ENCODE data around the gene ARHGAP10. TPM values are rescaled to one million over a fixed set of nuclear protein-coding genes. Genes with fewer than 3 reads are reported as not detected.

Gene ARHGAP10
- total RNA-seq, 2 donors from 2014 or later = 14.6 to 23.3 TPM

DNA sequence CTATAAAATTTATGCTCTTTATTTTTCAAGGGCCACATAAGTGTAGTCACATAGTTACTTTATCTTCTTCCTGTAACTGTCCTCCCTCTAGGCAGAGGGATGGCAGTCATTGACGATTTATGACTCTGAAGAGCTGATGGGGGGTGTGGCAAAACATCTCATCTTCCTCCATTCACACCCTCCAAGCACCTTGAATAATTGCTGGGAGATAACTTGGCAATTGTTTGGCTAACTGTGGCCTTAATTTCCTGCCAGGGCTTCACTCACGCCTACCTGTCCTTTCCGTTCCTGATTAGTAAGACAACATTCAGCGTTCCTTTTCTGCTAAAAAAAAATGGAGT lies 329.2 kb downstream of the ARHGAP10 start:
- no peaks in the 10 kb centered on the region for H3K9me3 ChIP-seq (ENCODE audit: control insufficient read depth, low read length, poor library complexity, severe bottlenecking)
- H3K27ac Mint-ChIP-seq = peak overlapping the region; percentile 85
- H3K36me3 Mint-ChIP-seq (ENCODE audit: low read depth) = peaks cover 6% of the 10 kb centered on the region
- peak overlapping the region; percentile 80 for H3K4me3 Mint-ChIP-seq
- DNase-seq = no peak
- H3K27me3 Mint-ChIP-seq = no peaks in the 10 kb centered on the region
- H3K4me1 Mint-ChIP-seq = peaks cover 52% of the 10 kb centered on the region
- ATAC-seq = peak; percentile 44

DNA sequence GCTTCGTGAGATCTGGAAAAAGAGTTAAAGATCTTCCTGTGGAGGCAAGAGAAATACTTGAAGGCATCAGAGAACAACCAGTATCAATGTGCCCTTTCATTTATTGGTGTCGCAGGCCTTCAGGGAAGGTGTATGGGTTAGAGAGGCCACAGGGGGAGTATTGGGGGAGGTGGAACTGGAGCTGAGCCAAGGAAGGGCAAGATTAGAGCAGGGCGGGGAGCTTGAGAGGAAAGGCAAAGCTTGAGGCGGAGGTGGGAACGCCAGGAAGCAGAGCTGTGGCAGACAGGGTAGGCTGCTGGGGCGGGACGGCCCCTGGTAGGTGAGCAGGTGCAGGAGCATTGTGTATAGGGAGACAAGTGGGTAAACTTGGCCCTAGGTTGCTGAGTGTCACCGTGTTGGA lies 329.9 kb downstream of the ARHGAP10 start:
- no peak for DNase-seq
- no peak overlapping the region for H3K4me3 Mint-ChIP-seq
- no peaks in the 10 kb centered on the region for H3K9me3 ChIP-seq (ENCODE audit: control insufficient read depth, low read length, poor library complexity, severe bottlenecking)
- ATAC-seq = no peak
- peaks cover 6% of the 10 kb centered on the region for H3K36me3 Mint-ChIP-seq (ENCODE audit: low read depth)
- peak overlapping the region; percentile 85 for H3K27ac Mint-ChIP-seq
- H3K27me3 Mint-ChIP-seq = no peaks in the 10 kb centered on the region
- peaks cover 48% of the 10 kb centered on the region for H3K4me1 Mint-ChIP-seq

DNA sequence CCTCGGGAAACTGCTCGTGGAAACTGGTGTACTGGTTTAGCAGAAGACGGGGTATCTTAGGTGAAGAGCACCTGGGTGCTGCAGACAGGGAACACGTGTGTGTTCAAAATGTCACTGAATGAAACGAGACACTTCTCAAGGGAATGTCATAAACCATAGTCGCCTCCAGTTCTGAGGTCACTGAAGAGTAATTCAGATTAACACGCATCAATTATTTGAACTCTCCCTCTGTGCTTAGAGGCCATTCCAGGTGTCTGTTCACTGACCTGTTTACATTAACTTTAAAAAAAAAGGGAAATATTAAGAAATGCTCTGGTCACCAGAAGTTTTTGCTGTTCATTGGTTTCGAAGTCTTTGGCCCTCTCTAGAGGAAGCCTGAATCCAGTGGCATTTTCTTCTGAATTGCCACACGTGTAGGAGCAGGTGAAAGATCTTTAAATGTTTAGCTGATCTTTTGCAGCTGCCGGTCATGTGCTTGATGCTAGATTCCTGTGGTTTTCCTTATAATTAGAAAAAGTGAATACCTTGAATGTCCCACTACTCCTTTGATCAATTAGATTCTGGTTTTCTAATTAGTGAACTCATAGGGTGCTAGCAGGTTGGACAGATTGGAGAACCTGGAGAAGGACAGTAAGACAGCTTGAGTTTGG lies 330.5 kb downstream of the ARHGAP10 start:
- Mint-ChIP-seq H3K36me3 (ENCODE audit: low read depth) (peaks cover 6% of the 10 kb centered on the region), H3K27ac (no peak overlapping the region), H3K4me1 (peaks cover 43% of the 10 kb centered on the region), H3K27me3 (no peaks in the 10 kb centered on the region), H3K4me3 (no peak overlapping the region)
- DNase-seq (no peak), ATAC-seq (no peak)
- H3K9me3 ChIP-seq (ENCODE audit: control insufficient read depth, low read length, poor library complexity, severe bottlenecking) = no peaks in the 10 kb centered on the region

DNA sequence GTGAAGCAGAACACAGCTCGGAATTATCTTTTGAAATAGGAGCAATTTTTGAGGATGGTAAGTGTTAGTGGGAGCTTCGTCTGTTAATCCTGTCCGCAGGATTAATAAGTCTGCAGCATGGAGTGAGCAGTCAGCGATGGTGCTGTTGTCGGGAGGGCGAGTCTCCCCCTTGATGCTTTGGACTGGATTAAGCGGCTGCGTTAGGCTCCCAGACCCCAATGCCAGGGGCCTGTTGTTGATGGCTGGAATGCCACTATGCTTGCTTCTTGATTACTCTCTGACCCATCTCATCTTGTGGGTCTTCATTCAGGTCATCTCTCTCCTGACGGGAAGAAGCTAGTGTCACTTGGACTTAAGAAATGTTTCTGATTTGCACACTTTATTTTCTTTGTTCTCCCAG lies 332.6 kb downstream of the ARHGAP10 start:
- Mint-ChIP-seq H3K36me3 (ENCODE audit: low read depth) (peaks cover 6% of the 10 kb centered on the region), H3K27me3 (no peaks in the 10 kb centered on the region), H3K4me1 (peaks cover 29% of the 10 kb centered on the region), H3K4me3 (no peak overlapping the region), H3K27ac (peak overlapping the region; percentile 66)
- DNase-seq (no peak), ATAC-seq (no peak)
- H3K9me3 ChIP-seq (ENCODE audit: control insufficient read depth, low read length, poor library complexity, severe bottlenecking) = no peaks in the 10 kb centered on the region

DNA sequence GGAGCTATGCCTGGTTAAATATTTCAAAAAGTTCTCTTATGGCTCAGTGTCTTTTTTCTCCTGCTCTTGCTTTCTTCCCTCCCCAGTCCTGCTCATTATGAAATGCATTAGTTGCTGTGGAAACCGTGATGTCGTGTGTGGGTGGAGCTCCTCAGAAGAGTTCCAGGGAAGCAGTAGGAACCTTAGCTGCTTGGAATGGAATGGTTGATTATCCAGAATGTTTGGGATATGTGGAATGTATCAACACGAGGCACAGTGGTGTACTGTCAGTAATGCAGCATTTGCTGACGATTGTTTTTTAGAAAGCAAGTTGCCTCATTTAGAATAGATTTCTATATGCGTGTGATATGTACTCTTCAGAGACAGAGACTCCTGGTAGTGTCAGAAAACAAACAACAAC lies 333.2 kb downstream of the ARHGAP10 start:
- Mint-ChIP-seq H3K27me3 (no peaks in the 10 kb centered on the region), H3K27ac (peak overlapping the region; percentile 66), H3K4me1 (peaks cover 26% of the 10 kb centered on the region), H3K36me3 (ENCODE audit: low read depth) (peaks cover 8% of the 10 kb centered on the region), H3K4me3 (no peak overlapping the region)
- ATAC-seq = no peak
- H3K9me3 ChIP-seq (ENCODE audit: control insufficient read depth, low read length, poor library complexity, severe bottlenecking) = no peaks in the 10 kb centered on the region
- no peak for DNase-seq

DNA sequence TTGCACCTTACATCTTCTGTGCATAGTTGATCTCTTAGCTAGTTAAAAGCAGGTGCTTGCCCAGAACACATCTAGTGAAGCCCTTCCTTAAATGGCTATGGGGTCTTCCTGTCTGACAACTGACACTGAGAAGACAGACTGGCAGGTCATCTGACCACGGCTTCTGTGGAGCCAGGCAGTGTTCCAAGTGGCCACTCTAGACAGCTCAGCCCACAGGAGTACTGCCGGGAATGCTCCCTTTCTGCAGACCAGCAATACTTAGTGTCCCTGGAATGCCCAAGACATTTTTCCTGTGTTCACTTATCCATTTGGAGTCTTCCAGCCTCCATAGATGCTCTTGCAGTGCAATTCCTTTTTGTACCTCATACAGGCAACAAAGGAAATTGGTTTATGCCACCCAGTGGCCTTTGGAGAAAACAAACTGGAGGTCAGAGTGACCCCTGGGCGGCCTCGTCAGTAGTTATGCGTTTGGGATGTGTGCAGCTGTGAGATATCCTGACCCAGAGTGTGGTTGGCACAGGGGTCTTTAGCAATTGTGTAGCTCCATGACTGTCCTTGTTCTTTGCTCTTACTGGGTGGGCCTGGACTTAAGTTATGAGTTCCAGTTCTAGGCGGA lies 335.5 kb downstream of the ARHGAP10 start:
- H3K27me3 Mint-ChIP-seq = no peaks in the 10 kb centered on the region
- no peak overlapping the region for H3K27ac Mint-ChIP-seq

DNA sequence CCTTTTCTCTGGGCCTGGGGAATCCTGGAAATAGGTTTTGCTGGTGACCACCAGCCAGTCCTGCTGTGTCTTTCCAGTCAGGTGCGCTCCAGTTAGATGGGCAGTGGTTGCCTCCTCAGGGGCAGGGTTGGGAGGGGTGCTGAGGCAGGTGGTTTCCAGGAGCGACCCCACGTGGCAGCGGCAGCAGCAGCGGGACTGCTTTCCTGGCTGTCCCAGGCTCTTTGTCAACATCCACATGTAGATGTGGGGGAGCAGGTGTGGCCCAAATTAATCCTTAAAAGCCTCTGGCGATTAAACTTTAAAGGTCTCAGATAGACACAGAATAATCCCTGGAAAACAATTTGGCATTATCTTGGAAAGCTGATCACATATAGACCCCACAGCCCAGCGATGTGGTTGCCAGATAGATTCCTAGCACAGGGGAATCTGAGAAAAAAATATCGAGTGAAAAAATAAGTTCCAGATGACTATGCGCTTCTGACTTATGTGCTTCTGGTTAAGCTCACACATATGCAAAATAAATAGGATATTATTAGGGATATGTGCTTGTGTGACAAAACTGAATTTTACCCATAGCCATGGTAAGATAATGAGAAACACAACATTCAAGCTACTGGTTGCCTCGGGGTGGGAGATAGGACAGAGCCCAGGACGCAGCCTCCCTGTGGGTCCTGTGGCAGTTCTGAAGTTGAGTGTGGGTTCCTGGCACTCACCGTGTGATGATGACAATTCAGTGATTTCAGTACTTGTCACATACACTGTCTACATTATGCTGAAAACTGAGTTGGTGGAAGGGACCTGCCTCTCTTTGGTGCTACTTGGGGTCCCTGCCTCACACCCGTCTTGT lies 336.4 kb downstream of the ARHGAP10 start:
- ATAC-seq (no peak), DNase-seq (no peak)
- H3K36me3 Mint-ChIP-seq (ENCODE audit: low read depth) = peaks cover 11% of the 10 kb centered on the region
- H3K27ac Mint-ChIP-seq = no peak overlapping the region
- peaks cover 2% of the 10 kb centered on the region for H3K9me3 ChIP-seq (ENCODE audit: control insufficient read depth, low read length, poor library complexity, severe bottlenecking)
- no peaks in the 10 kb centered on the region for H3K27me3 Mint-ChIP-seq
- H3K4me1 Mint-ChIP-seq = peaks cover 10% of the 10 kb centered on the region
- peak overlapping the region; percentile 19 for H3K4me3 Mint-ChIP-seq

More for the DNA sequence above, 335.5 kb downstream of the ARHGAP10 start:
- DNase-seq = no peak
- H3K4me3 Mint-ChIP-seq = no peak overlapping the region
- H3K36me3 Mint-ChIP-seq (ENCODE audit: low read depth) = peaks cover 8% of the 10 kb centered on the region
- no peaks in the 10 kb centered on the region for H3K9me3 ChIP-seq (ENCODE audit: control insufficient read depth, low read length, poor library complexity, severe bottlenecking)
- ATAC-seq = no peak
- peaks cover 13% of the 10 kb centered on the region for H3K4me1 Mint-ChIP-seq

DNA sequence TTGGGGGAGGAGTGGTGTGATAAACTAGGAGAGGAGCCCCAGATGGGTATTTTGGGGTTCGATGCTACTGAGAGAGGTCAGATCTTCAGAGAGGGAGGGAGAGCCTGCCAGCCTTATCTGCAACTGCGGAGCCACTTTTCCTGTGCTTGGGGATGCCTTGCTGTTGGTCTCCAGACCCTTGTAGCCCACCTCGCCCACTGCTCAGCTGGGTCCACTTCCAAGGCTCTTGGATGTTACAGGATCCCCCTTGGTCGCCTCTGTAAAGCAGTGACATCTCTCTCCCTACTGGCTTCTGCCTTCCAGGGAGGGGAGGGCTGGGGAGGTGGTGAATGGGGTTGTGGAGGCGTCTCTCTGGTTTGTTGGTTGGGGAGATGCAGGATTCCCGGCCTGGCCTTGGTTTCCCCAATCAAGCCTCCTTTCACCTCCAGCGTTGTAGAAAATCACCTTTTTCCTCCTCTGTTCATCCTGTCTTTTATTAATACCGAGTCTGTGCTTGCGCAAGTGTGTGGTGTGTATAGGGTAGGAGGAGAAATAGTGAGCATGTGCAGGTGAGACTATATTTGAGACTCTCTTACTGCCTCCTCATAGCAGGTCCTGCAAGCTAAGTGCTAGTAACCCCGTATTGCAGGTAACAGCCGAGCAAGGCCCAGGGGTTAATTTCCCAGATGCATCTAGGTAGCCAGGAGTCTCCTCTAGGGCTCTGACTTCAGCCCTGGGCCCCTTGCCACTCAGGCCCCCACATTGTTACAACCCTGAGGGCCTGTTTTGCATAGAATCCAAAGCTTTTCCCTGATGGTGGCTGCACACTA lies 337.4 kb downstream of the ARHGAP10 start:
- ATAC-seq (no peak), DNase-seq (no peak)
- Mint-ChIP-seq H3K27ac (peak overlapping the region; percentile 63), H3K36me3 (ENCODE audit: low read depth) (peaks cover 11% of the 10 kb centered on the region), H3K4me3 (no peak overlapping the region), H3K4me1 (peaks cover 7% of the 10 kb centered on the region), H3K27me3 (no peaks in the 10 kb centered on the region)
- peaks cover 5% of the 10 kb centered on the region for H3K9me3 ChIP-seq (ENCODE audit: control insufficient read depth, low read length, poor library complexity, severe bottlenecking)

DNA sequence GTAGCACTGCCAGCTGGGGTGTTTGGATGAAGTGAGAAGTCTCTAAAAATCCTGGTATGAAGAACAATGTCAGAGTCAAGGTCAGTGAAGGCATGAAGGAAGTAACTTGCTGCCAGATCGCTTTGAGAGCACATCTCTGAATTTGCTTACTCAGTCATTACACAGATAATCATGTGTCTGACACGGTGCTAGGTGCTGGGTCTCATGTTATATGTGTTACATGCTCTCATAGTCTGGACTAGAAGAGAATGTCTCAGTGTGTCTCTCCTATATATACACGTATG lies 337.9 kb downstream of the ARHGAP10 start:
- no peak for DNase-seq
- no peaks in the 10 kb centered on the region for H3K27me3 Mint-ChIP-seq
- H3K4me1 Mint-ChIP-seq = peaks cover 6% of the 10 kb centered on the region
- H3K27ac Mint-ChIP-seq = peak overlapping the region; percentile 63
- no peak overlapping the region for H3K4me3 Mint-ChIP-seq
- H3K9me3 ChIP-seq (ENCODE audit: control insufficient read depth, low read length, poor library complexity, severe bottlenecking) = peaks cover 10% of the 10 kb centered on the region
- peaks cover 10% of the 10 kb centered on the region for H3K36me3 Mint-ChIP-seq (ENCODE audit: low read depth)
- ATAC-seq = no peak

DNA sequence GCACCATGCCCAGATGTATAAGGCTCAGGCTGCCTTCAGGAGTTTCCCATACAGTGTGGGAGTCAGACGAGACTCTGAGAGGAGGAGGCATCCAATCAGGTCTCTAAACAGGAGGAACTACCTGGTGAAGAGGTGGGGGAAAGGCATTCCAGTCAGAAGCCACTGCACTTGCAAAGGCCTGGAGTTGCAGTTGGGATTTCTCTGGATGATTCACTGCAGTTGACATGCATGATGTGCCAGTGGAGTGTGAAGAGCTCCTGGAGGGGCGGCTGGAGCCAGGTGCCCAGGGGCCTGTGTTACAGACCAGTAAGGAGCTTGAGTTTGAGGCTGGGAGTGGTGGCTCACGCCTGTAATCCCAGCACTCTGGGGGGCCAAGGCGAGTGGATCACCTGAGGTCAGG lies 339.1 kb downstream of the ARHGAP10 start:
- Mint-ChIP-seq H3K36me3 (ENCODE audit: low read depth) (peaks cover 10% of the 10 kb centered on the region), H3K27ac (peak overlapping the region; percentile 63), H3K4me1 (peaks cover 2% of the 10 kb centered on the region), H3K27me3 (no peaks in the 10 kb centered on the region), H3K4me3 (no peak overlapping the region)
- peaks cover 18% of the 10 kb centered on the region for H3K9me3 ChIP-seq (ENCODE audit: control insufficient read depth, low read length, poor library complexity, severe bottlenecking)
- DNase-seq (no peak), ATAC-seq (no peak)

DNA sequence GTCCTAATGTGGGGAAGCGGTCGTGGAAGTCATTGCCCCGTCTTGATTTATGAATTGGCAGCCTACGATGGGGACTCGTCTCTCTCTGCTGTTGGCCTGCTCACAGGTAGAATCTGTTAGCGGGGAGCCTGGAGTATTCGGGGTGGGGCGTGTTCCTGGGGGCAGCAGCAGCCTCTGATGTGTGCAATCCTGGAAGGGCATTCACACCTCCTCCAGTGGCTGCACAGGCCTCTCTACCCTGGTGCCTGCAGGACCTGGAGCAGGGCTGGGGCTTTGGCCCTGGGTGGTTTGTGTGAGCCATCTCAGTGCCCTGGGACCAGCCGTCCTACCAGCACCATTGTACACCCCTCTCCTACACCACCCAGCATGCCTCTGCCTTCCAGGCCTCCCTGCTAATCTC lies 340.9 kb downstream of the ARHGAP10 start:
- ATAC-seq (no peak), DNase-seq (no peak)
- Mint-ChIP-seq H3K4me3 (no peak overlapping the region), H3K27ac (no peak overlapping the region), H3K4me1 (peaks cover 2% of the 10 kb centered on the region), H3K36me3 (ENCODE audit: low read depth) (peaks cover 12% of the 10 kb centered on the region), H3K27me3 (no peaks in the 10 kb centered on the region)
- peaks cover 23% of the 10 kb centered on the region for H3K9me3 ChIP-seq (ENCODE audit: control insufficient read depth, low read length, poor library complexity, severe bottlenecking)

DNA sequence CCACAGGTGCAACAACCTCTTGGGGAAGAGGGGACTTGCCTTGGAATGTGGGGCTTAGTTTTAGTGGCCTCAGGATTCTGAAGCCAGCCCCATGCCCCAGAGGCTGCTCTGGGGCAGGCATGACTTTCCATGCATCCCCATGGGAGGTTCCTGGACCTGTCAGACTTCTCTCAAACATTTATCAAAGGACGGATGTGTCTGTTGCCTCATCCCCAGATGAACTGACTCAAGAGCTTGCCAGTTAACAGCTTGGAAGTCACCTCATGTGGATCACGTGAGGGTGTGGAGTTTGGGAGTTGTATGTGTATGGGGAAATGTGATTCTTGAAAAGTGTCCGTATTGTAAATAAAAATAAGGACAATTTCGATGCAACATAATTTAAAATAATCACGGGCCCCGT lies 341.5 kb downstream of the ARHGAP10 start:
- Mint-ChIP-seq H3K36me3 (ENCODE audit: low read depth) (peaks cover 12% of the 10 kb centered on the region), H3K4me1 (peaks cover 2% of the 10 kb centered on the region), H3K4me3 (no peak overlapping the region), H3K27me3 (no peaks in the 10 kb centered on the region), H3K27ac (no peak overlapping the region)
- DNase-seq (no peak), ATAC-seq (no peak)
- peaks cover 23% of the 10 kb centered on the region for H3K9me3 ChIP-seq (ENCODE audit: control insufficient read depth, low read length, poor library complexity, severe bottlenecking)

DNA sequence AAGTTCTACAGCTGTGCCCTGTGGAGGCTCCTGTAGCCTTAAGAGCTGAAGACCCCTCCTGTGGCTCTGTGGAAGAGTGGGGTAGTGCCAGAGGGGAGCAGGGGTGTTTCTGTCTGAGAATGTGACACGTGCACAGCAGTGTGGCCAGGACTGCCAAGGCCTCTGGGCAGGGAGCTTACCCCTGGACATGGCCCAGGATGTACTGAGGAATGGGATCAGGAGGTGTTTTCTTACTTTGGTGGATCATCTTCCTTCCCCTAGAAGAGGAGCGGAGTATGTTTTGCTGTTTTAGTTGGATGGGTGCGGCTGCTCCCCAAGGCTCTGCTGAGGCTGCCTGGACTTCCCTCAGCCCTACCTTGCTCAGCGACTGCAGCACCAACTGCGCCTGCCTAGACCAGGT lies 342.6 kb downstream of the ARHGAP10 start:
- H3K4me1 Mint-ChIP-seq = no peaks in the 10 kb centered on the region
- peaks cover 23% of the 10 kb centered on the region for H3K9me3 ChIP-seq (ENCODE audit: control insufficient read depth, low read length, poor library complexity, severe bottlenecking)
- no peak overlapping the region for H3K27ac Mint-ChIP-seq
- no peaks in the 10 kb centered on the region for H3K27me3 Mint-ChIP-seq
- DNase-seq = no peak
- no peak overlapping the region for H3K4me3 Mint-ChIP-seq
- H3K36me3 Mint-ChIP-seq (ENCODE audit: low read depth) = peaks cover 12% of the 10 kb centered on the region
- no peak for ATAC-seq
